ENCODE results near the gene ZNFX1.

ZNFX1 gene

DNA sequence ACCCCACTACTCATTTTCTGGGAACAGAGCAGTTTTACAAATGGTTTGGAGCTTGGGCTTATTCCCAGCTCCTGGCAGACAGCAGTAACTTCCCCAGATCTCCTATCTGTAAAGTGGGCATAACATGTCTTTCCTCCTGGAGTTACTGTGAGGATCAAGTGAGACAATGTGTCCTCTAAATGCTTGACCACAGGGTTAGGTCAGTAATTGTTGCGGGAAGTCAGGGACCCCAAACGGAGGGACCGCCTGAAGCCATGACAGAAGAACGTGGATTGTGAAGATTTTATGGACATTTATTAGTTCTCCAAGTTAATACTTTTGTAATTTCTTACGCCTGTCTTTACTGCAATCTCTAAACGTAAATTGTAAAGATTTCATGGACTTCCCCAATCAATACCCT, 15.3 kb upstream of the ZNFX1 start:
- DNase-seq (ENCODE audit: low read depth in 1 of 2, low spot score in 1 of 2): no peak
- TF ChIP-seq, protein P1, sequence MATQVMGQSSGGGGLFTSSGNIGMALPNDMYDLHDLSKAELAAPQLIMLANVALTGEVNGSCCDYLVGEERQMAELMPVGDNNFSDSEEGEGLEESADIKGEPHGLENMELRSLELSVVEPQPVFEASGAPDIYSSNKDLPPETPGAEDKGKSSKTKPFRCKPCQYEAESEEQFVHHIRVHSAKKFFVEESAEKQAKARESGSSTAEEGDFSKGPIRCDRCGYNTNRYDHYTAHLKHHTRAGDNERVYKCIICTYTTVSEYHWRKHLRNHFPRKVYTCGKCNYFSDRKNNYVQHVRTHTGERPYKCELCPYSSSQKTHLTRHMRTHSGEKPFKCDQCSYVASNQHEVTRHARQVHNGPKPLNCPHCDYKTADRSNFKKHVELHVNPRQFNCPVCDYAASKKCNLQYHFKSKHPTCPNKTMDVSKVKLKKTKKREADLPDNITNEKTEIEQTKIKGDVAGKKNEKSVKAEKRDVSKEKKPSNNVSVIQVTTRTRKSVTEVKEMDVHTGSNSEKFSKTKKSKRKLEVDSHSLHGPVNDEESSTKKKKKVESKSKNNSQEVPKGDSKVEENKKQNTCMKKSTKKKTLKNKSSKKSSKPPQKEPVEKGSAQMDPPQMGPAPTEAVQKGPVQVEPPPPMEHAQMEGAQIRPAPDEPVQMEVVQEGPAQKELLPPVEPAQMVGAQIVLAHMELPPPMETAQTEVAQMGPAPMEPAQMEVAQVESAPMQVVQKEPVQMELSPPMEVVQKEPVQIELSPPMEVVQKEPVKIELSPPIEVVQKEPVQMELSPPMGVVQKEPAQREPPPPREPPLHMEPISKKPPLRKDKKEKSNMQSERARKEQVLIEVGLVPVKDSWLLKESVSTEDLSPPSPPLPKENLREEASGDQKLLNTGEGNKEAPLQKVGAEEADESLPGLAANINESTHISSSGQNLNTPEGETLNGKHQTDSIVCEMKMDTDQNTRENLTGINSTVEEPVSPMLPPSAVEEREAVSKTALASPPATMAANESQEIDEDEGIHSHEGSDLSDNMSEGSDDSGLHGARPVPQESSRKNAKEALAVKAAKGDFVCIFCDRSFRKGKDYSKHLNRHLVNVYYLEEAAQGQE (IDR thresholded peaks at IDR 0.05; ENCODE audit: insufficient replicate concordance, low read depth): no peak
- TF ChIP-seq GABPA (IDR thresholded peaks at IDR 0.05; ENCODE audit: low read depth): no peak
- TF ChIP-seq SPI1 (IDR thresholded peaks at IDR 0.05; ENCODE audit: borderline replicate concordance, low read depth): no peak
- TF ChIP-seq, protein P2, sequence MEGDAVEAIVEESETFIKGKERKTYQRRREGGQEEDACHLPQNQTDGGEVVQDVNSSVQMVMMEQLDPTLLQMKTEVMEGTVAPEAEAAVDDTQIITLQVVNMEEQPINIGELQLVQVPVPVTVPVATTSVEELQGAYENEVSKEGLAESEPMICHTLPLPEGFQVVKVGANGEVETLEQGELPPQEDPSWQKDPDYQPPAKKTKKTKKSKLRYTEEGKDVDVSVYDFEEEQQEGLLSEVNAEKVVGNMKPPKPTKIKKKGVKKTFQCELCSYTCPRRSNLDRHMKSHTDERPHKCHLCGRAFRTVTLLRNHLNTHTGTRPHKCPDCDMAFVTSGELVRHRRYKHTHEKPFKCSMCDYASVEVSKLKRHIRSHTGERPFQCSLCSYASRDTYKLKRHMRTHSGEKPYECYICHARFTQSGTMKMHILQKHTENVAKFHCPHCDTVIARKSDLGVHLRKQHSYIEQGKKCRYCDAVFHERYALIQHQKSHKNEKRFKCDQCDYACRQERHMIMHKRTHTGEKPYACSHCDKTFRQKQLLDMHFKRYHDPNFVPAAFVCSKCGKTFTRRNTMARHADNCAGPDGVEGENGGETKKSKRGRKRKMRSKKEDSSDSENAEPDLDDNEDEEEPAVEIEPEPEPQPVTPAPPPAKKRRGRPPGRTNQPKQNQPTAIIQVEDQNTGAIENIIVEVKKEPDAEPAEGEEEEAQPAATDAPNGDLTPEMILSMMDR (IDR thresholded peaks at IDR 0.05; ENCODE audit: insufficient read depth, low read length): no peak
- no peak for TF ChIP-seq POLR2AphosphoS5 (IDR thresholded peaks at IDR 0.05; ENCODE audit: low read depth)
- Histone ChIP-seq H3K27ac (replicated peaks) (no peak overlapping the region), H3K27me3 (ENCODE audit: insufficient read depth, poor library complexity, severe bottlenecking) (no peaks in the 10 kb centered on the region), H3K4me3 (replicated peaks; ENCODE audit: insufficient read depth, low read length) (no peak overlapping the region)

DNA sequence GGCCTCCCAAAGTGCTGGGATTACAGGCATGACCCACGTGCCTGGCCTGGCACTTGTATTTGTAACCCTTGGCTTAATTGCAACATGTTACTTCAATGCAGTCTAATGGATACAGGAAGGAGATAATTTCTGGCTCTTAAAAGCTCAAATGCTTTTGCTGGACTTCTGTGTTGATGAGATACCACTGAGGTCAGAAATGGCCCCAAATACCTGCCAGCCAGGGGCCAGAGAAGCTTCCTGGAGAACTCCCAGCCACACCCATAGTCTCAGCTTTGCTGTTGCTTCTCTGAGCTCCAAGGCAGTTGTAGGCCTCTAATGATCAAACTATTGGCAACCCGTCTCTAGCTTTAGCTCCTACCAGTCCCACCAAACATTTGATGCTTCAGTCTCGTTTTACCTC, 14.2 kb upstream of the ZNFX1 start:
- no peak overlapping the region for H3K4me3 ChIP-seq (replicated peaks; ENCODE audit: insufficient read depth, low read length)
- no peaks in the 10 kb centered on the region for H3K27me3 ChIP-seq (ENCODE audit: insufficient read depth, poor library complexity, severe bottlenecking)
- DNase-seq (ENCODE audit: low read depth in 1 of 2, low spot score in 1 of 2): no peak
- H3K27ac ChIP-seq (replicated peaks): no peak overlapping the region
- TF ChIP-seq POLR2AphosphoS5 (IDR thresholded peaks at IDR 0.05; ENCODE audit: low read depth): no peak
- TF ChIP-seq, protein P1 (IDR thresholded peaks at IDR 0.05; ENCODE audit: insufficient replicate concordance, low read depth): no peak
- TF ChIP-seq, protein P2 (IDR thresholded peaks at IDR 0.05; ENCODE audit: insufficient read depth, low read length): no peak
- TF ChIP-seq GABPA (IDR thresholded peaks at IDR 0.05; ENCODE audit: low read depth): no peak
- no peak for TF ChIP-seq SPI1 (IDR thresholded peaks at IDR 0.05; ENCODE audit: borderline replicate concordance, low read depth)

DNA sequence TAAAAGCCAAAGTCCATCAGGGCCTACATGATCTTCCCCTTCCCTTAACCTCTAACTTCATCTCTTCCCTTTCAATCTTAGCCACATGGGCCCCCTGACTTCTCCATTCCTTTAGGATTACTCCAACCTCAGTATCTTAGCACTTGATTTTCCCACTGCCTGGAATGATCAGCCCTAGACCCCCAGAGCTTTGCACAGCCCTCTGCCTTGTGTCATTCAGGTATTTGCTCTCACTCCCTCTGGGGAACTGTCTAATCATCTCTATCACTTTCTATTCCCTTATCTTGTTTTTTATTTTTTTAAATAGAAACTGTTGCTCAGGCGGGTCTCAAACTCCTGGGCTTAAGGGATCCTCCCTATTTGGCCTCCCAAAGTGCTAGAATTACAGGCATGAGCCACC, 13.3 kb upstream of the ZNFX1 start:
- H3K27ac ChIP-seq (replicated peaks): no peak overlapping the region
- TF ChIP-seq, protein P2 (IDR thresholded peaks at IDR 0.05; ENCODE audit: insufficient read depth, low read length): no peak
- TF ChIP-seq POLR2AphosphoS5 (IDR thresholded peaks at IDR 0.05; ENCODE audit: low read depth) (no peak), SPI1 (IDR thresholded peaks at IDR 0.05; ENCODE audit: borderline replicate concordance, low read depth) (no peak), GABPA (IDR thresholded peaks at IDR 0.05; ENCODE audit: low read depth) (no peak)
- TF ChIP-seq, protein P1 (IDR thresholded peaks at IDR 0.05; ENCODE audit: insufficient replicate concordance, low read depth): no peak
- no peak for DNase-seq (ENCODE audit: low read depth in 1 of 2, low spot score in 1 of 2)
- H3K27me3 ChIP-seq (ENCODE audit: insufficient read depth, poor library complexity, severe bottlenecking): no peaks in the 10 kb centered on the region
- H3K4me3 ChIP-seq (replicated peaks; ENCODE audit: insufficient read depth, low read length): no peak overlapping the region
